IPS-NIHi11 (cell line): ENCODE results near the gene ADARB1.
"Not testable (repeated sequence)": the region's sequence is repeated elsewhere in the genome, so short reads cannot be mapped to it uniquely, and the experiment has no call there.

Experiments
- DNase-seq: peaks from one replicate; pipeline ENCODE4 v3.0.0; 2012; ENCODE audit warnings: mixed read lengths, low spot score

ADARB1 gene

DNA sequence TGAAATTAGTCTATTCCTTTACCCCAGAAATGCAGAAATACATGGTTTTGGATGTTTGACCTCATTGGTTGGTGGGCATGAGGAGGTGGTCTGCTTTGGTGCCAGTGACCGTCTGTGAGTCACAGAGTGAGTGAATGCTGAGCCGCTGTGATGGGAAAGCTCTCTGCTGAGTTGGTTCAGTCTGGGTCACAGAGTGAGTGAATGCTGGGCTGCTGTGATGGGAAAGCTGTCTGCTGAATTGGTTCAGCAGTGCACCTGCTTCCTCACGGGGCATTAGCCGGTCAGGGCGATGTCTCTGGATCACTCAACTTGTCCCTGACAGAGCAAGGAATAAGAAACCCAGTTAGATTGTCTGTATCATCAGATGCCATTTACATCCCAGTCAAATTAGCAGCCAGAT lies 40.8 kb downstream of the ADARB1 start:
- no peak for DNase-seq

DNA sequence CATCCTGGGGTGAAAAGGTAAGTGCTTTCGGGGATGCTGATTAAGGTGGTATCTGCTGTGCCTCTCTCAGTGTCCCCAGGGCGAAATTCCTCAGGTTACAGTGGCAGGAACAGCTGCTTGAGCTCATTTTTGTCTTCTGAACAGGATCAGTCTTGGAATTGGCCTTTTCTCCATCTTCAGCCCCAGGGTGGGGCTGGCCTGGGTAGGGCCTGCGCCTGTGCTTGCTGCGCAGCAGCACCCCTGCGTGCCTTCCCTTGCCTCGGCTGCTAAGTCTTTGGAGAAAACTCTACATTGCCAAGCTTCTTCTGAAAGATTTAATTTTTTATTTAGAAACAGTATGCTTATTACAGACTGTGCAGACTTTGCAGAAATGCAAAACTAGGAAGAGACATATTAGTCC lies 41.7 kb downstream of the ADARB1 start:
- no peak for DNase-seq

GRCh38 chr21:45117314-45117713 lies 42.9 kb downstream of the ADARB1 start:
- DNase-seq: no peak

DNA sequence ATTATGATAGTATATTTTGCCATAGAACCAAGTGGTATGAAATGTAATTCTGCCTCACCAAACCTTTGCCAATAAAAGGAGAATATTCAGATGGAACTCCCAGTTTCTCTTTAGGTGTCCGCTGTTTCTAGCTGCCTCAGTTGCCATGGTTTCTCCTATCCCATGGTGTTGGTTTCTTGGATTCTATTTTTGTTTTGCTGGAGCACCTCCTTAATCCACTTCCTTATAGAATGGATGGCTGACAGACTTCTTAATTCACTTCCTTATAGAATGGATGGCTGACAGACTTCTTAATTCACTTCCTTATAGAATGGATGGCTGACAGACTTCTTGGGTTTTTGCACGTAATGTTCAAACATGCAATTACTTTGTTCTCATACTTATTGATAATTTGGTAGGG lies 43.7 kb downstream of the ADARB1 start:
- no peak for DNase-seq

DNA sequence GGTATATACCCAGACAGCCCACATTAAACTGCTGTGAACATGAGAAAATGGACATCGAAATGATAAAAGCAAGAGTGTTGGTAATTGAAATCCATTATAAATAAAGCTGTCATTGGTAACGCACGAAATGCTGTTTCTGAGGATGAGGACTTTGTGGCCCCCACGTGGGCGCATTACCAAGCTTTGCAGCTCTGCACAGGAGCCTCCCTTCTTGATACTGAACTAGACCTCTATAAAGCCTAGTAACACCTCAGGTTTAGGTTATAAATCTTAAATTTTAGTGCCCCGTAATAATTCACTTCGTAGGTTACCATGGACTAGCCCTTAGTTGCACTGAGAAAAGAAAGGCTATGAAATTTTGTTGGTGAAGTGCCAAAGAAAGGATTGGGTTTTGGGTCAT lies 45.4 kb downstream of the ADARB1 start:
- no peak for DNase-seq

- DNase-seq: no peak
Measured at GRCh38 chr21:45120975-45121374, 46.6 kb downstream of the ADARB1 start.

GRCh38 chr21:45122030-45122429 lies 47.6 kb downstream of the ADARB1 start:
- DNase-seq: no peak

DNA sequence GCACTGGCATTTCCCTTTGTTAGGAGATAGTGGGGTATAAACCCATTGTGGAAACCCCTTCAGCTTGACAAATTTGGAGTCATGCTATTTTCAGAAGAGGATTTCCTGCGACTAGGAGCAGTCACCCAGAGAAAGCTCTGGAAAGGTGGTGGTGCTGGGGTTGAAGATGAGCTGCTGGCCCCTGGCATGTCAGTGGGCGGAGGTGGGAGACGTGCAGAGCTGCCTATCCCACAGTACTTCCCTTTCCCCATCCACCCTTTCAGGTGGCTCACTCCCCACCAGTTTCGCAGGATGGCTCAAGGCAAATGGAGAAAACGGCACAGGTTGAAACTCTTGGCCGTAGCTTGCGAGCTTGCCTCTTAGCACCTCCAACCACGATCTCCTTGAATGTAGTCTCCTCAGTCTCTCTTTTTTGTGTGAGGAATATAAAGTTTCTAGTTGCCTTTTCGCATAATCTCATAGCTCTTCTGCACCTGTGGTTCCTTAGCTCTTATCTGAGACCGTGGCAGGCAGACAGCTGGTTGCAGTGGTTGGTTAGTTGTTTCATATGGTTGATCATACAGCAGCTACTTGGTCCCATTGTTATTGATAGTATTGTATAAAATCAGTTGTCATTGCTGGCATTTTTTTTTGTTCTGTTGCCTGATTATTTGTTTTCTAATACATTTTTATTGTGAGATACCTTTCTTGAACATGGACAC lies 48.2 kb downstream of the ADARB1 start:
- no peak for DNase-seq

DNA sequence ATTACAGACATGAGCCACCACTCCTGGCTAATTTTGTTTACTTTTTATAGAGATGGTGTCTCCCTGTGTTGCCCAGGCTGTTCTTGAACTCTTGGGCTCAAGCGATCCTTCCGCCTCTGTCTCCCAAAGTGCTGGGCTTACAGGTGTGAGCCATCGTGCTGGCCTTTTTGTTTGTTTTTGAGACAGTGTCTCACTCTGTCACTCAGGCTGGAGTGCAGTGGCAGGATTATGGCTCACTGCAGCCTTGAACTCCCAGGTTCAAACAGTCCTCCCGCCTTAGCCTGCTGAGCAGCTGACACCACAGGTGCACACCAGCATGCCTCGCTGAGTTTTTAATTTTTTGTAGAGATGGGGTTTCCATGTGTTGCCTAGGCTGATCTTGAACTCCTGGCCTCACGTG lies 49.1 kb downstream of the ADARB1 start:
- DNase-seq: no peak

DNA sequence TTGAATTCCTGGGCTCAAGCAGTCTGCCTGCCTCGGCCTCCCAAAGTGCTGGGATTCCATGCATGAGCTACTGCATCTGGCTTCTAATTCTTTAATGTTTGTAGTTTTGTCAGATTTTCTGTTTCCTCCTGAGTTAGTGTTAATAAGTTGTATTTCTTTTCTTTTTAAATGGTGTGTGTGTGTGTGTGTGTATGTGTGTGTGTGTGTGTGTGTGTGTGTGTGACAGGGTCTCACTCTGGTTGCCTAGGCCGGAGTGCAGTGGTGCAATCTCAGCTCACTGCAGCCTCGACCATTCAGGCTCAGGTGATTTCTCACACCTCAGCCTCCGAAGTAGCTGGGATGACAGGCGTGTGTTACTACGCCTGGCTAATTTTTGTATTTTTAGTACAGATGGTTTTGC lies 50.2 kb downstream of the ADARB1 start:
- no peak for DNase-seq

DNA sequence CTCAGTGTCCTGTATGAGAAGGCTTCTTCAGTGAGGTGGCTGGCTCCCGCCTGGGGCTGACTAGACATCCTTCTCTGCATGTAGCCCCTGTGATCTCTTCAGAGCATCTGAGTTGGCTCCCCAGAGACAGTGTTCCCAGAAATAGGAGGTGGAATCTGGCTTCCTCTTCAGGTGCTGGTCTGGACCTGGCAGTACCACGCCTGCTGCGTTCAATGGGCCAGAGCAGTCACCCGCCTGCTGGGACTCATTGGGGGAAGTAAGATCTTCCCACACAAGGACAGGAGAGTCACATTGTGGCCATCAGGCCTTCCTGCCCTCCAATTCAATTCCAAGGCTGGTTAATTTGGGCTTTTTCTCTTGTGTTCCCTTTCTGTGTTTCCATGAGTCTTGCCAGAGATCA lies 51.0 kb downstream of the ADARB1 start:
- no peak for DNase-seq

GRCh38 chr21:45126204-45126626 lies 51.8 kb downstream of the ADARB1 start:
- no peak for DNase-seq

DNA sequence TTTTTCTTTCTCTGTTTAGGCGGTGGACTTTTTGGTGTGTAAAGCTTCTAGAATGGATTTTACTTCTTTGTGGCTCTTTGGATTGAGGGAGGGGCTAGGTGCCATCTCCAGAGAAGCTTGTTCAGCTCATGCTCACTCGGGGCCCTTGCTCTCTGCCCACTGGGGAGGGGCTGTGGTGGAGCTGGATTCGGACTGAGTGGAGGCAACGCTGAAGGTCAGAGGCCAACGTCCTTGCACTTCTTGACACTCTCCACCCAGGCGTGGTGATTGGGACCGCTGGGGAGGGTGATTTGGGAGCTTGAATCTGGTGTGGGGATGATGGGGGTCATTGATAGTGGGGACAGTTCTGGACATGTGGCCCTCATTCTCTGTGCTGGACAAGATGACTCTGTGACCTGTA lies 52.6 kb downstream of the ADARB1 start:
- no peak for DNase-seq

DNA sequence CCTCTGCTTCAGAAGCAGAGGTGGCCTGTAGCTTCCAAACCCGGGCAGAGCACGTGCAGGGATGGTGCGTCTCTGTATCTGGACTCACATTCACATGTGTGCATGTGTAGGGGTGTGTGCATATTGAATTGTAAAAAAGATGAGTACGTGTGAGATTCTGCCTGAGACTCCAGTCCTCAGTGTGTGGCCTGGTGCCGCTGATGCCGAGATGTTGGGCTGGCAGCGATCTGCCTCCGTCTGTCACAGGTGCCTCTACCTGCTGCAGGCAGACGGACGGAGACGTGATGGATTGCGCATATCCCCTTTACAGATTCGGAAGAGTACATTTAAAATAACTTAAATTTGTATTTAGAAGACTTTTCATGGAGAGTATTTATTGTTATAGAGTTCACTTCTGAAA lies 53.6 kb downstream of the ADARB1 start:
- DNase-seq: no peak

- peak; percentile 71 for DNase-seq
Measured at GRCh38 chr21:45128613-45129188, 54.3 kb downstream of the ADARB1 start.

DNA sequence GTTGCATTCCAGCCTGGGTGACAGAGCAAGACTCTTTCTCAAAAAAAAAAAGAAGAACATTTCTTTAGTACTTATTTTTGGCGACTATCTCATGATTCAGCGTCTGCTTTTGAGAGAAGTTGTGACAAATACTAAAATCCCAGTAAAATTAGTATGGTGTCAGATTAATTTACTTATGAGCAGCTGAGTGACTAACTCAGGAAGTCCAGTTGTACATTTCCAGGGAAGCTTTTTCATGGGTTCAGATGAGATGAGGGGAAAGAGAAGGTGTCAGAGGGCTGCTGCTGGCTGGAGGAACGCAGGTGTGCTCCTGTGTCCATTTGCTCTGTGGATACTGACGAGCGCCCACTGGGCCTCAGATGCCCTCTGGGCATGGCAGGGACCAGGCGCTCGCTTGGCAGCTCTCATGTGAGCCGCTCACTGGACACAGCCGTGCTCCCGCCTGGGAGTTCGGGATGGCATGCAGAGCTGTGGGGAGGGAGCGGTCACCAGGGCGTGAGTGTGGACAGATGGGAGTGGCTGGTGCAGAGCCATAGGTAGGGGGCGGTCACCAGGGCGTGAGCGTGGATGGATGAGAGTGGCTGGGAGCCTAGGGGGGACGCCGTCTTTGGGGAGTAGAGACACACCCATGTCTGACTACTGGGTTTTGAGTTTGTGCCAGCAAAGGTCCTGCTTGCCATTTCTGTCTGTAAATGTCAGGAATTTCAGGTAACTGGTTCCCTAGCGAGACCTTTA lies 55.0 kb downstream of the ADARB1 start:
- peak; percentile 56 for DNase-seq

DNA sequence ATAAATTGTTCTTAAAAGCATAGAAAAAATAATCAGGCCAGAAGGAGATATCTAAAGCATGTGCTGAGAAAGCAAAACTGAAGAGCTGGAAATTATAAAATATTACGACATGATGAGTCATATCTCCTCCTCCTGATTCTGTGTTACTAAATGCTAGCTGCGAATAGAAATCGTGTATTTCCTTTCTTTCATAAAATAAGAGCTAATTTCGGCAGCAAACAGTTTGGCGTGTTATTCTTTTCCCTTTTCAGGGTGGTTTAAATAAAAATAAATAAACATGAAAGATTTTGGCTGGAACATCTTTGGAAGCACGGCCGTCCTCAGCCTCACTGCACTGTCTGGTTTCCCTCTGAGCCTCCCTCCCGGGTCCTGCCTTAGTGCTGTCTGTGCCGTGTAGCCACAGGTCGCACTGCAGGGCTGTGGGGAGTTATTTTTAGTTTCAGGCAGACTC lies 56.0 kb downstream of the ADARB1 start:
- no peak for DNase-seq

DNA sequence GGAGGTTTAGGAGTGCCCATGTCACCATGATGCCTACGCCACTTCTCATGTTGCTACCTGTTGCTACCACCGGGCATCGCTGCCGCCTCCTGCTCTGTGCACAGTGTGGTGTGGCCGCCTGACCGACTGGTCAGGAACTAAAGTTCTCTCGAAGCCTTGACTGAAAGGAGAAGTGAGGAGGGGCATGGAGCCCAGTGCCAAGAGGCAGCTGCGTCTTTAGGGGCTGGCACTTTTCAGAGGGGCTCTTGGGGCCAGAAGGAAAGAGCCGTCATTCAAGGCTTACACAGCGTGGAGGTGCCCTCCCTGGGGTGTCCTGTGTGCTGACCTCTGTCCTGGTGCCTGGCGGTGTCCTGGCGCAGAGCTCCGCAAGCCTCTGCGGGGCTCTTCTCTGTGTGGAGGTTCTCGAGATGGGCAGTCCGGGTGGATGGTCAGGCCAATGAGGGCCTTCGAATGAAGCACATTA lies 57.2 kb downstream of the ADARB1 start:
- DNase-seq: no peak

DNA sequence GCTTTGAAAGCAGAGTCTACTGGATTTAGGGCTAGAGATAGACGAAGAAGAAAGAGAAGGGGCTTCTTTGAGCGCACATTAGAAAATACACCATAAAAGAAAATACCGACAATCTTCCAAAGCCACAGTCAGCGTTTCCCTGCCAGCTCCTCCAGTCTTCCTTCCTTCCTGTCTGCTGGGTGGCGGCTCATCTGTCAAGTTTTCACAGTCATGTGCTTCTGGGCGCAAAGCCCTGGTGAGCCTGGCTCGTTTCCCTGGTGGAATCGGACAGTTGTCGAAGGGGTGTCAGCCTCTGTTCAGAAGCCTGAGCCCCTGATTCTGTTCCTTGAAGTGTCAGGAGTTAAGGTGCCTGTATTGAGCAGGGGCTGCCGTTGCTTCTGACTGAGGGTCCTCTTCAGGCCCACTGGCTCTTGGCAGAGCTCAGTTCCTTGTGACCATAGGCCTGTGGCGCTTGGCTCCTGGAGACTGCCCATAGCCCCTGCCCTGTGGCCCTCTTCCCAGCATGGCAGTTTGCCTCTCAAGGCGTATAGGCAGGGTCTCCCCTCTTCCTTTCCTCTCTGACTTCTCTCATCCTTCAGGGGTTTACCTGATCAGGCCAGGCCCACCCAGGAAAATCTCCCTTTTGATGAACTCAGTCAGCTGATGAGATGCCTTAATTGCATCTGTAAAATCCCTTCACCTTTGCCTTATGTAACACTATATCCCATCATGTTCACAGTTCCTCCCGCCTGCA lies 58.6 kb downstream of the ADARB1 start:
- no peak for DNase-seq

DNA sequence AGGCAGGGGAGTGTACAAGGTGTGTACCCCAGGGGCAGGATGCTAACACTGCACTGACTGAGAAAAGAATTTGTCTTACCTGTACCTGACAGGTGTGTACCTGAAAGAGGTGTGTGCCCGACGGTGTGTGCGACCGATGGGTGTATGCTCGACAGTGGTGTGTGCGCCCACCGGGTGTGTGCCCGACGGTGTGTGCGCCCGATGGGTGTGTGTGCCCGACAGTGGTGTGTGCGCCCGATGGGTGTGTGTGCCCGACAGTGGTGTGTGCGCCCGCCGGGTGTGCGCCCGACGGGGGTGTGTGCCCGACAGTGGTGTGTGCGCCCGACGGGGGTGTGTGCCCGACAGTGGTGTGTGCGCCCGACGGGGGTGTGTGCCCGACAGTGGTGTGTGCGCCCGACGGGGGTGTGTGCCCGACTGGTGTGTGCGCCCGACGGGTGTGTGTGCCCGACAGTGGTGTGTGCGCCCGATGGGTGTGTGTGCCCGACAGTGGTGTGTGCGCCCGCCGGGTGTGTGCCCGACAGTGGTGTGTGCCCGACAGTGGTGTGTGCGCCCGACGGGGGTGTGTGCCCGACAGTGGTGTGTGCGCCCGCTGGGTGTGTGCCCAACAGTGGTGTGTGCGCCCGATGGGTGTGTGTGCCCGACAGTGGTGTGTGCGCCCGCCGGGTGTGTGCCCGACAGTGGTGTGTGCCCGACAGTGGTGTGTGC lies 59.3 kb downstream of the ADARB1 start:
- not testable (repeated sequence) for DNase-seq

- DNase-seq: no peak
Measured at GRCh38 chr21:45134279-45135076, 60.1 kb downstream of the ADARB1 start.
